Measurements from ENCODE around the gene SUN1. TPM values are rescaled to one million over a fixed set of nuclear protein-coding genes. Genes with fewer than 3 reads are reported as not detected.

Gene SUN1
- total RNA-seq, 2 experiments from 2014 or later, result 104 to 108 TPM

GRCh38 chr7:880450-880849 lies 48.2 kb downstream of the SUN1 start:
- TF ChIP-seq CTCF (IDR thresholded peaks at IDR 0.05), result no peak
- Mint-ChIP-seq H3K4me1 (ENCODE audit: low read depth) (peaks cover 35% of the 10 kb centered on the region), H3K4me3 (peak overlapping the region; percentile 56), H3K36me3 (ENCODE audit: low read depth) (peaks cover 20% of the 10 kb centered on the region), H3K27me3 (no peaks in the 10 kb centered on the region), H3K27ac (no peak overlapping the region), H3K9me3 (no peaks in the 10 kb centered on the region)
- intact Hi-C loops (cut with DNase I, micrococcal nuclease), result no loop called here
- DNase-seq (no peak), ATAC-seq (ENCODE audit: poor library complexity) (no peak)
- Histone ChIP-seq H3K27me3 (ENCODE audit: control insufficient read depth in 1 of 2, insufficient read depth in 2 of 2, low read length in 2 of 2) (no peaks in the 10 kb centered on the region), H3K36me3 (ENCODE audit: insufficient read depth, low read length) (peaks cover 13% of the 10 kb centered on the region), H3K27ac (ENCODE audit: low read depth in 1 of 2, low read length in 2 of 2) (no peak overlapping the region), H3K9me3 (ENCODE audit: control insufficient read depth in 1 of 2, insufficient read depth in 1 of 2, low read length in 2 of 2) (no peaks in the 10 kb centered on the region), H3K4me1 (ENCODE audit: insufficient read depth, low read length) (peaks cover 72% of the 10 kb centered on the region), H3K4me3 (ENCODE audit: low read length) (no peak overlapping the region)
- ChIA-PET CTCF (interaction anchor here (1.3 kb wide), 1 partner anchor 113 kb away, joined by 4 read pairs; no protein-coding TSS in a partner anchor), POLR2A (no interaction called here)

- DNase-seq (no peak), ATAC-seq (ENCODE audit: poor library complexity) (no peak)
- Histone ChIP-seq H3K36me3 (ENCODE audit: insufficient read depth, low read length) (peaks cover 25% of the 10 kb centered on the region), H3K4me1 (ENCODE audit: insufficient read depth, low read length) (peaks cover 73% of the 10 kb centered on the region), H3K9me3 (ENCODE audit: control insufficient read depth in 1 of 2, insufficient read depth in 1 of 2, low read length in 2 of 2) (no peaks in the 10 kb centered on the region), H3K27ac (ENCODE audit: low read depth in 1 of 2, low read length in 2 of 2) (no peak overlapping the region), H3K27me3 (ENCODE audit: control insufficient read depth in 1 of 2, insufficient read depth in 2 of 2, low read length in 2 of 2) (no peaks in the 10 kb centered on the region), H3K4me3 (ENCODE audit: low read length) (no peak overlapping the region)
- Mint-ChIP-seq H3K4me3 (peak overlapping the region; percentile 51), H3K27ac (no peak overlapping the region), H3K27me3 (no peaks in the 10 kb centered on the region), H3K4me1 (ENCODE audit: low read depth) (peaks cover 35% of the 10 kb centered on the region), H3K9me3 (no peaks in the 10 kb centered on the region), H3K36me3 (ENCODE audit: low read depth) (peaks cover 20% of the 10 kb centered on the region)
- CTCF ChIA-PET, result no interaction called here
- POLR2A ChIA-PET, result no interaction called here
- TF ChIP-seq CTCF (IDR thresholded peaks at IDR 0.05), result no peak
- intact Hi-C loops (cut with DNase I, micrococcal nuclease), result no loop called here
Observed at GRCh38 chr7:881441-882234, 49.4 kb downstream of the SUN1 start.

GRCh38 chr7:882336-883035 lies 50.2 kb downstream of the SUN1 start:
- H3K4me3 Mint-ChIP-seq, result no peak overlapping the region
- TF ChIP-seq CTCF (IDR thresholded peaks at IDR 0.05), result no peak
- no peak overlapping the region for H3K27ac Mint-ChIP-seq
- Histone ChIP-seq H3K4me3 (ENCODE audit: low read length) (no peak overlapping the region), H3K36me3 (ENCODE audit: insufficient read depth, low read length) (peaks cover 34% of the 10 kb centered on the region), H3K9me3 (ENCODE audit: control insufficient read depth in 1 of 2, insufficient read depth in 1 of 2, low read length in 2 of 2) (no peaks in the 10 kb centered on the region), H3K27me3 (ENCODE audit: control insufficient read depth in 1 of 2, insufficient read depth in 2 of 2, low read length in 2 of 2) (no peaks in the 10 kb centered on the region), H3K27ac (ENCODE audit: low read depth in 1 of 2, low read length in 2 of 2) (no peak overlapping the region), H3K4me1 (ENCODE audit: insufficient read depth, low read length) (peaks cover 71% of the 10 kb centered on the region)
- intact Hi-C loops (cut with DNase I, micrococcal nuclease), result no loop called here
- H3K4me1 Mint-ChIP-seq (ENCODE audit: low read depth), result peaks cover 35% of the 10 kb centered on the region
- H3K36me3 Mint-ChIP-seq (ENCODE audit: low read depth), result peaks cover 21% of the 10 kb centered on the region
- POLR2A ChIA-PET, result no interaction called here
- DNase-seq (no peak), ATAC-seq (ENCODE audit: poor library complexity) (no peak)
- CTCF ChIA-PET, result no interaction called here
- no peaks in the 10 kb centered on the region for H3K27me3 Mint-ChIP-seq
- H3K9me3 Mint-ChIP-seq, result no peaks in the 10 kb centered on the region
